ENCODE results near the gene IQGAP2. TPM values are rescaled to one million over a fixed set of nuclear protein-coding genes. Genes with fewer than 3 reads are reported as not detected.
A peak's percentile ranks its signal among the peaks of the same experiment; 100 is the strongest.
"Not testable (repeated sequence)": the region's sequence is repeated elsewhere in the genome, so short reads cannot be mapped to it uniquely, and the experiment has no call there.

IQGAP2 gene
- total RNA-seq, 1 donor from 2014 or later = 110 TPM

DNA sequence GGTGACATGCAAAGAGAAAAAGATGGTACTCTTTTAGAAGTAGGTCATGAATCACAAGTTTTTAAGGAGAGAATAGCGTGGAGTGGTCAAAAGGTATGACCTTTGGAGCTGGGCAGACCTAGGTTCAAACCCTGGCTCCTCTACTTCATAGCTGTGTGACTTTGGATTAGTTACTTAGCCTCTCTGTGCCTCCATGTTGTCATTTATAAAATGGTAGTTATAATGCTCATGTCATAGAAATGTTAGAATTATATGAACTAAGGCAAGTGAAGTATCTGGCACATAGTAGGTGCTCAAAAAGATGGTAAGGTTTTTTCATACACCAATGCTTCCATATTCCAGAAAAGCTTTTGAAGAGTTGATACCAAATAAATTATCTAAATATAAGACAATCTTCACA lies 320.2 kb downstream of the IQGAP2 start:
- ATAC-seq (no peak), DNase-seq (ENCODE audit: low spot score) (no peak)

DNA sequence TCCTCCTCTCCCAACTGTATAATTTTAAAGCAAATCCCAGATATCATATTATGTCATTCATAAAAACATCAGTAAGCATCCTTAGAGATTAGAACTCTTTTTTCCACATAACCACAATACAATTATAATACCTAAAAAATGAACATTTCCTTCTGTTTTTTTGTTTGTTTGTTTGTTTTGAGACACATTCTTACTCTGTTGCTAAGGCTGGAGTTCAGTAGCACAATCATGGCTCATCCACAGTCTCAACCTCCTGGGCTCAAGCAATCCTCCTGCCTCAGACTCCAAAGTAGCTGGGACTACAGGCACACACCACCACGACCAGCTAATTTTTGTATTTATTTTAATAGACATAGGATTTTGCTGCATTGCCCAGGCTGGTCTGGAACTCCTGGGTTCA lies 320.8 kb downstream of the IQGAP2 start:
- ATAC-seq (no peak), DNase-seq (ENCODE audit: low spot score) (no peak)

DNA sequence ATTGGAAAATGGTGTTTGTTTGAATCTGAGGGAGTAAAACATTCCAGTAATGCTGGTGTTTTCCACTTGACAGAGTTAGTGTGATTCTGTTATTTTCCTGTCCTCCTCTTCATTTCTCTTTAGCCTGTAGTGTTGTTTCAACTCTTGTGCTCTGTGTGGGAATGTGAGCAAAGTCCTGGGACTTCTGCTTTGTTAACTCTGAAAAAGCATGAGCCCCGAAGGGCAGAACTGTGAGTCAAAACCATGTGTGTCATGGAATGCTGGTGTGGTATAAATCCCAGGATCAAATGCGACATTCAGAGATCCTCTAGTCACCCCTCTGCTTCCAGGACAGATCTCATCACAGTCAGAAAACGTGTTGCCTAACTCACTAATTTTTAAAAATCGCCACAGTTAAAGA lies 321.8 kb downstream of the IQGAP2 start:
- DNase-seq (ENCODE audit: low spot score) (no peak), ATAC-seq (no peak)

DNA sequence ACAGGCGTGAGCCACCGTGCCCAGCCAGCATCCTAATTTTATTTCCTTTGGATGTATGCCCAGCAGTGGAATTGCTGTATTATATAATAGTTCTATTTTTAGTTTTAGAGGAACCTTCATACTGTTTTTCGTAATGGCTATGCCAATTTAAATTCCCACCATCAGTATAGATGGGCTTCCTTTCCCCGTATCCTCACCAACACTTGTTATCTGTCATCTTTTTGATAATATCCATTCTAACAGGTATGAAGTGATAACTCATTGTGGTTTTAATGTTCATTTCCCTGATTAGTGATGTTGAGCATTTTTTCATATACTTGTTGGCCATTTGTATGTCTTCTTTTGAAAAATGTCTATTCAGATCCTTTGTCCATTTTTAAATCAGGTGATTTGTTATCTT lies 325.9 kb downstream of the IQGAP2 start:
- ATAC-seq = no peak
- DNase-seq (ENCODE audit: low spot score) = no peak

DNA sequence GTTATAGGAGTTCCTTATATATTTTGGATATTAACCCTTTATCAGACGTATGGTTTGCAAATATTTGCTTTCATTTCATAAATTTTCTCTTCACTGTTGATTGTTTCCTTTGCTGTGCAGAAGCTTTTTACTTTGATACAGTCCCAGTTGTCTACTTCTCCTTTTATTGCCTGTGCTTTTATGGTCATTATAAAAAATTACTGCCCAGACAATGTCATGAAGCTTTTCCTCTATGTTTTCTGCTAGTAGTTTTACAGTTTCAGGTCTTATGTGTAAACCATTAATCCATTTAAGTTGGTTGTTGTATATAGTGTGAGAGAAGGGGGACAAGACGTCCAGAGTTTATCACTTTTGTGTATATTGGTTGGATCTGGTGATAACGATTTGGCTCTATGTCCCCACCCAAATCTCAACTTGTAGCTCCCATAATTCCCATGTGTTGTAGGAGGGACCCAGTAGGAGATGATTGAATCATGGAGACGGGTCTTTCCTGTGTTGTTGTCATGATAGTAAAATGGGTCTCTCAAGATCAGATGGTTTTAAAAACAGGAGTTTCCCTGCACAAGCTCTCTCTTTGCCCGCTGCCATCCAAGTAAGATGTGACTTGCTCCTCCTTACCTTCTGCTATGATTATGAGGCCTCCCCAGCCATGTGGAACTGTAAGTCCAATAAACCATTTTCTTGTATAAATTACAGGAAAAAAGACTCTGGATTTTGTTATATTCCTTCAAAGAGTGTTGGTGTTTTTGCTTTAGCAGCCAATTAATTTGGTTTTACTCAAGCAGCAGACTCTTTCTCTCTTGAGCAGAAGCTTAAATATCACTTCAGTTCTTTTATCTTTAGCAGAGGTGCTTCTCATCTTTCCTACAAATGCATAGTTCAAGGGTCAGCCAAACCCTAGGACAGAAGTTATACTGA lies 326.5 kb downstream of the IQGAP2 start:
- DNase-seq (ENCODE audit: low spot score) (no peak), ATAC-seq (no peak)

DNA sequence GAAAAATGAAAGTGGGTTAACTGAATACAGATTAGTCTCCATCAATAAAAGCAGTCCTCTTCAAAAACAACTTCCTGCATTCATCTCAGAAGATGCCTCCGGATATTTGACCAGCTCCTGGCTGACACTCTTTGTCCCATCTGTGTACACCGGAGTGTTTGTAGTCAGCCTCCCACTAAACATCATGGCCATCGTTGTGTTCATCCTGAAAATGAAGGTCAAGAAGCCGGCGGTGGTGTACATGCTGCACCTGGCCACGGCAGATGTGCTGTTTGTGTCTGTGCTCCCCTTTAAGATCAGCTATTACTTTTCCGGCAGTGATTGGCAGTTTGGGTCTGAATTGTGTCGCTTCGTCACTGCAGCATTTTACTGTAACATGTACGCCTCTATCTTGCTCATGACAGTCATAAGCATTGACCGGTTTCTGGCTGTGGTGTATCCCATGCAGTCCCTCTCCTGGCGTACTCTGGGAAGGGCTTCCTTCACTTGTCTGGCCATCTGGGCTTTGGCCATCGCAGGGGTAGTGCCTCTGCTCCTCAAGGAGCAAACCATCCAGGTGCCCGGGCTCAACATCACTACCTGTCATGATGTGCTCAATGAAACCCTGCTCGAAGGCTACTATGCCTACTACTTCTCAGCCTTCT lies 329.4 kb downstream of the IQGAP2 start:
- ATAC-seq (no peak), DNase-seq (ENCODE audit: low spot score) (no peak)

DNA sequence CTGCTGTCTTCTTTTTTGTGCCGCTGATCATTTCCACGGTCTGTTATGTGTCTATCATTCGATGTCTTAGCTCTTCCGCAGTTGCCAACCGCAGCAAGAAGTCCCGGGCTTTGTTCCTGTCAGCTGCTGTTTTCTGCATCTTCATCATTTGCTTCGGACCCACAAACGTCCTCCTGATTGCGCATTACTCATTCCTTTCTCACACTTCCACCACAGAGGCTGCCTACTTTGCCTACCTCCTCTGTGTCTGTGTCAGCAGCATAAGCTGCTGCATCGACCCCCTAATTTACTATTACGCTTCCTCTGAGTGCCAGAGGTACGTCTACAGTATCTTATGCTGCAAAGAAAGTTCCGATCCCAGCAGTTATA lies 329.9 kb downstream of the IQGAP2 start:
- ATAC-seq (no peak), DNase-seq (ENCODE audit: low spot score) (no peak)

DNA sequence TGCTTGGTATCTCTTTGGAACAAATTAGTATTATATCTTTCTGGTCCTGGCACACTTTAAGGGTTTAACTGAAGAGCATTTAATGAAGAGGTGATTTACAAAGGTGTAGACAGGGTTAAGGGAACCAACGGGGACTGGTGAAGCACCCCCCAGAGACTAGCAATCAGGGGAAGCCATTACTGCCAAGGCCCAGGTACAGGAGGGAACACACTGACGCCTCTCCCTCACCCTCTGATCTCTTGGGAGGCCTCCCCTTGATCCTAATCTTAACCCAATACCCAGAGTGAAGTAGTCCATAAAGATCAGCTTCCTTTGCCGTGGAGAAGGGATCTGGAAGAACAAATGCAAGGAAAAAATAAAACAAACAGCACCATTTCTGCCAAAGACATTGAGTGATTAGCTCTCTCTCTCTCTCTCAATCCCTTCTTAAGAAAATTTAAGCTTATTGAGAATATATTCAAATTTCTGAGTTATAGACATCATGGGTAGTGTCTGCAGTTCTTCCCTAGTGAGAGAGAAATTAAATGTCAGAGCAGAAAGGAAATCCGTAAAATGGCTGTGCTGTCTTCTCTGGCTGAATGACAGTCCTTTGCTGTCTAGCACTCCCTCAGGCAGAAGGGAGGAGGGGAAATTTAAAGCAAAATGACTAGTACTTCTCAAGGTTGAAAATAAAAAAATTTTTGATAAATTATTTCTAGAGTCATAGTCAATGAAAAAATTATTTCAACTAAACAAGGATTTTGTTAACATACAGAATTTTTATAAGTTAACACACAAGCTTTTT lies 332.9 kb downstream of the IQGAP2 start:
- no peak for ATAC-seq
- no peak for DNase-seq (ENCODE audit: low spot score)

DNA sequence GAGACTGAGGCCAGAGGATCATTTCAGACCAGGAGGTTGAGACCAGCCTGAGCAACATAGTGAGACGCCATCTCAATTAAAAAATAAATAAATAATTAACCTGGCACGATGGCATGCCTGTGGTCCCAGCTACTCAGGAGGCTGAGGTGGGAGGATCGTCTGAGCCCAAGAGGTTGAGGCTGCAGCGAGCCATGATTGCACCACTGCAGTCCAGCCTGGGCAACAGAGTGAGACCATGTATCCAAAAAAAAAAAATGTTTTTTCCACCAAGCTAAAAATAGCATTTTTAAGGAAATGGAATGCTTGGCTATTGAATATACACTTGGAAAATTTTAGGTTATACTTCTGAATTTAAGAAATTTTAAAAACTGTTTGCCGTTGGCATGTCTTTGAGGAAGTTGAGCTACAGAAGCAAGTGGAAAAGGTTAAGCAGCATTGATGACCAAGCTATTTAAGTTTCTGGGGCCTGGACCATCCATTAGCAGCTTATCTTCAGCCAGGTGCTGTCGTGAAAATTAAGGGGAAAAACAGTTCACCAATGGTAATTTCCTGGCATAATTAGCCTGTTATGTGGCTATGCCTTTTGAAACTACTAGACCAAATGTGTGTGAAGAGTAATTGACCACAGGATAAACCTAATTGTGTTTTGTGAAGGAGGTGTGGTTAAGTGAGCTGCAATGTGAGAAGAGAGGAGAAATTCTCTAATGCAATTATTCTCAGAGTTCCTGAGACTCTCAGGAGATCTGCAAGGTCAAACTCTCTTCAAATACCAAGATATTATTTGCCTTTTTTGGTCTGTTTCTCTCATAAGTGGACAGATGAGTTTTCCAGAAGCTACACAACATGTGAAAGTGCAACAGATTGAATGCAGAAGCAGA lies 333.8 kb downstream of the IQGAP2 start:
- no peak for ATAC-seq
- DNase-seq (ENCODE audit: low spot score) = no peak

DNA sequence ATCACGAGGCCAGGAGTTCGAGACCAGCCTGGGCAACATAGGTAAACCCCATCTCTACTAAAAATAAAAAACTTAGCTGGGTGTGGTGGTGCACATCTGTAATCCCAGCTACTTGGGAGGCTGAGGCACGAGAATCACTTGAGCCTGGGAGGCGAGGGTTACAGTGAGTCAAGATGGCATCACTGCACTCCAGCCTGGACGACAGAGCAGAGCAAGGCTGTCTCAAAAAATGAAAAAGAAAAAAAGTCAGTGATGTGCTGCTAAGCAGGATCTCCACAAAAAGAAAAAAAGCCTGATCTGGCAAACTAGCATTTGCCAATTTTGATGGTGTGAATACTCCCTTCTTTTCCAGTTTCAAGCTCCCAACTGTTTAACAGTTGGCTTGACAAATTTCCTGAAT lies 334.8 kb downstream of the IQGAP2 start:
- no peak for DNase-seq (ENCODE audit: low spot score)
- ATAC-seq = no peak

DNA sequence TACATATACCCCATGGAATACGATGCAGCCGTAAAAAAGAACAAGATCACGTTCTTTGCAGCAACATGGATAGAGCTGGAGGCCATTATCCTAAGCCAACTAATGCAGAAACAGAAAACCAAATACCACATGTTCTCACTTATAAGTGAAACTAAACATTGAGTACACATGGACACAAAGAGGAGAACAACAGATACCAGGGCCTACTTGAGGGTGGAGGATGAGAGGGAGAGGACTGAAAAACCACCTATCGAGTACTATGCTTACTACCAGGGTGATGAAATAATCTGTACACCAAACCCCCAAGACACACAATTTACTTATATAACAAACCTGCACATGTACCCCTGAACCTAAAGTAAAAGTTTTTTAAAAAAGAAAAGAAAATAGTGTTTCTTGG lies 338.4 kb downstream of the IQGAP2 start:
- ATAC-seq; DNase-seq (ENCODE audit: low spot score): not testable (repeated sequence)

DNA sequence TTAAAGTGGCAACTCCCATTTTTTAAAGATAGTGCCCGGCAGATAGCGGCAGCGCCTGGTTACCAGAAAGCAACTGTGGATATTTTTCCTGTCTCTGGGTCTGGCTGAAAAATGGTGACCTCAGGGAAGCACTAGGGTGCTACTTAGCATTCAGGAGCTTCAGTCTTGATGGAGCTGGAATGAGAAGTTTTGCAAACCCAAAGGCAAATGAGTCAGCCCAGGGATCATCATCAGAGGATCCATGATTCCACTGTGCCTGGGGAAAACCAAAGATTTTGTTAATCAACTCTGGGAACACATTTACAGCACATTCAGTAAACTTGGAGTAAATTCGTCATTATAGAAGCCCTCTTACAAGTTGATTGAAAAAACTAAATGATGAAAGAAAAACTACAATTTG lies 339.5 kb downstream of the IQGAP2 start:
- no peak for ATAC-seq
- DNase-seq (ENCODE audit: low spot score) = no peak

DNA sequence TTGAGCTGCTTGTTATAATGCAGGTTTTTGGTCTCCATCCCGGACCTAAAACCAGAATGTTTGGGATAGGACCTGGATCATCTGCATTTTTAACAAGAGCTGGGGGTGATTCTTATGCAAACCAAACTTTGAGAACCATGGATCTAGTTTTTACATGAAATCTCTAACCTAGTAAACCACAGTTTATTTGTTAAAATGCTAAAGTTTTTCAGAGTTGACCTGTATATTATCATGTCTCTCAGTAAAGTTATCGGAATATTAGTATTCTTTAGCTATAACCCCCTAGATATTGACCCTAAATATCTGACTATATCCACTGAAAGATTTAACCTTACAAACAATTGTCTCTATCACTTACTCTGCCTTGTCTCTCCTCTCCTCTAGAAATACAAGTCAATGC lies 341.5 kb downstream of the IQGAP2 start:
- DNase-seq (ENCODE audit: low spot score) (no peak), ATAC-seq (no peak)

DNA sequence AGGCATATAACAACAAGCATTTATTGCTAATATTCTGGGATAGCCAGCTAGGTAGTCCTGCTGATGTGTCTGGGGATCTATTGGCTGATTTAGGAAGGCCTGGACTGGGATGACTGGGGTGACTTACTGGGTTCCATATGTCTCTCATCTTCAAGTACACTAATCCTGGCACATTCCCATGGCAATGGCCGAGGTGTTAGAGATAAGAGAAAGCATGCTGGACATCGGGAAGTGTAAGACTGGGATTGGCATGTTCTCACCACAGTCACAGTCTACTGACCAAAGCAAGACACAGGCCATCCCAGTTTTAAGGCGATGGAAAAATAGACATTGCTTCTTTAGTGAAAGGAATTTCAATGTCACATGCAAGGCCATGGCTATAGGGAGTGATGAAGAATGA lies 342.6 kb downstream of the IQGAP2 start:
- DNase-seq (ENCODE audit: low spot score) (no peak), ATAC-seq (no peak)

DNA sequence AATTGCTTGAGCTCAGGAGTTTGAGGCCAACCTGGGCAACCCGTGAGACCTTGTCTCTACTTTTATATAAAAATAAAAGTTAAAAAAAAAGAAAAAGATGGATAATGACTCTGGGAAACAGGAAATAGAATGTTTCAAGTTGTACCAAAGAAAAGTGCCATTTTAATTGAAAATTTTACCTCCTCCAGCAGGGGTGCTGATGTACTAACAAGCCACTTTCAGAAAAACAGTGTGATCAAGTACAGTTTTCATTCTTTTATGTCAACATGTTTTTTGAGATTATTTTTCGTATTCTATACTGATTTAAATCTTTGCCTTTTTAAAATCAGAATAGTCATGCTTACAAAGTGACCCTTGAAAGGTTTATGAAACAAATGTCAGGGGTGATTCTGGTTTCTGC lies 343.6 kb downstream of the IQGAP2 start:
- ATAC-seq (no peak), DNase-seq (ENCODE audit: low spot score) (no peak)

DNA sequence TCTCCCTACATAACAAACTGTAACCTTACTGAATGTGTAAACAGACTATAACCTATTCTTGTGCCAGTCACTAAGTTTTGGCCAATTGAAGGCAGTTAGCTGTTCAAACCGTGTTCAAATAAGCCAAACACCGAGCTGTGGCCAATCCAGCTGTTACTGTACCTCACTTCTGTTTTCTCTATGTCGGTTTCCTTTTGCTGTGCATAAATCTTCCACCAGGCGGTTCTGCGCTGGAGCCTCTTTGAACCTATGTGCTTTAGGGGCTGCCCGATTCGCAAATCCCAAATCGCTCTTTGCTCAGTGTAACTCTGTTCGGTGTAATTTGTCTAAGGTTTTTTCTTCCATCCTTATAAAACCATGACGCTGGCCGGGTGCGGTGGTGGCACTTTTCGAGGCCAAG lies 344.6 kb downstream of the IQGAP2 start:
- DNase-seq (ENCODE audit: low spot score) = no peak
- ATAC-seq = no peak

DNA sequence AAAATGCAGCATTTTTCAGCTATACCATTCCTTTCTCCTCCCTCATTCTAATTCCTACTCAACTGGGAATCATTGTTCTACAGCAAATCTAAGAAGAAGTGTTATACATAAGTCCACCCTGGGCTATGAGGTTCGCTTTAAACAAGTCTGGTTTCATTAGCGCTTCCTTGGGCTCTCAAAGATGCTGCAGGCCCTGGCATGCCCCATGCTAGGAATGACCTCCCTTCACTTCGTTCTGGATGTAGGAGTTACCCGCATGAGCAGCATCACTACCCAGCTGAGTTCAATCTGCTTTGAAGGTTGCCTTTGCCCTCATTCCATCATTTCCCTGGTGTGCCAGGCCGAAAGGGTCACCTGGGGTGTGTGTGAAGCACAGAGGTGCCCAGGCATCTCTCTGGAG lies 348.2 kb downstream of the IQGAP2 start:
- ATAC-seq (no peak), DNase-seq (ENCODE audit: low spot score) (no peak)

DNA sequence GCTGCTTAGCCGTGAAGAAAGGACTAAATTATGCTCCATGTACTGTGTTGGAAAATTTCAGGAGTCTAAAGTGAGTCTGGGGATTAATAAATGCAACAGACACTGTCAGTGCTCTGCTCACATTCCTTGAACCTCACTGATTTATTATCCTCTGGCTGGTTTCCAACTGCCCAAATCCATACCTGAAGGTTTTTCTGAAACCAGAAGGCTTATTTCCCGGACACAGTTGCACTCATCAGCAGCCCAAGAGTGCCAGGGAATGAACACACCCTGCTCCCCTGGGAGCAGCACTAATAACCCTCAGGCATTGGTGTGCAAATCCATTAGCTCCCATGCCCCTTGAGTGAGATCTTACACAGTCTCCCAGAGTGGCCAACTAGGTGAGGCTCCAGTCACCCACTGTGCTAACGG lies 351.6 kb downstream of the IQGAP2 start:
- no peak for DNase-seq (ENCODE audit: low spot score)
- no peak for ATAC-seq

DNA sequence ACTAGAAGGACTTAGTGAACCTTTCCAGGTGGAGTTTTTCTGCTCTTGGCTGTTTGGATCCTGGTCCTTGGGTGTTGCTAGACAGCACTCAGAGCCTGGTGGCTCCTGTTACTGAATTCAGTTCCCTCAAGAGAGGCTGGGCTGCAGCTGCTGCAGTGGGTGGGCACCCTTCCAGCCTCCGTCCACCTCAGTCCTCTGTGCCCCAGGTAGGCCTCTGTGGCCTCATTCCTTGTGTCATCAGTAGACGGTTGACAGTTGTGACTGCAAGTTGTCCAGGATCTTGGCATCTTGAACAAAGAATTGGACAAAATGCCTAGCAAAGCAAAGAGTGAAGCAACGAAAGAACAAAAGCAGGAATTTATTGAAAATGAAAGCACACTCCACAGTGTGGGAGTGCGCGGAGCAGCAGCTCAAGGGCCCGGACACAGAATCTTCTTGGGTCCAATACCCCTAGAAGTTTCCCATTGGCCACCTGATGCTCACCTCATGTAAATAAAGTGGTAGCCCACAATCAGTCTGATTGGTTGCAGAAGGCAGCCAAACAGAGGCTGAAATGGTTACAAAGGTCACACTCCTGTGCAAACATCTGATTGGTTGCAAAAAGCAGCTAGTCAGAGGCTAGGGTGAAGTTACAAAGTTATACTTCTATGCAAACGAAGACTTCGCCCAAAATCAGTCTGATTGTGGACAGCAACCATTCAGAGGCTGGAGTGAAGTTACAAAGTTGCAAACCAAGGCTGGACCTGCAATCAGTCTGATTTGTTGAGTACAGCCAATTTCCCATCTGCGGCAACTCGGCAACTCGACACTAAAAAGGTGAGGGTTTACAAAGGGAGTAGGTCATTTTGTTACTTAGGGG lies 352.9 kb downstream of the IQGAP2 start:
- peak; percentile 75 for ATAC-seq

DNA sequence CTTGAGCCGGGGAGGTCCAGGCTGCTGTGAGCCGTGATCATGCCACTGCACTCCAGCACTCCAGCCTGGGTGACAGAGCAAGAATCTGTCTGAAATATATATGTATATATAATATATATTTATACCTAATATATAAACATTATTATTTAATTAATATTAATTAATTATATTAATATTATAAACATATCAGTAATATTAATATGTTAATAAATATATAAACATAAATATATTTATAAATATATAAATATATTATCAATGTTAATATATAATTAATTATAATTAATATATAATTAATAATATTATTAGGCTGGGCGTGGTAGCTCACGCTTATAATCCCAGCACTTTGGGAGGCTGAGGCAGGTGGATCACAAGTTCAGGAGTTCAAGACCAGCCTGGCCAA lies 354.0 kb downstream of the IQGAP2 start:
- ATAC-seq (no peak), DNase-seq (ENCODE audit: low spot score) (no peak)

More for the DNA sequence above, 352.9 kb downstream of the IQGAP2 start:
- DNase-seq (ENCODE audit: low spot score) = no peak

All from left lobe of liver (tissue), 2 donors.